Kidney (tissue), 14 donors: ENCODE measurements around the gene ZG16. TPM values are rescaled to one million over a fixed set of nuclear protein-coding genes. Genes with fewer than 3 reads are reported as not detected.

ENCODE experiments used
- DNase-seq, 5 donors: peaks; one replicate each; pipeline ENCODE4 v3.0.0-alpha.2; 2013 to 2020
- FAIRE-seq: peaks from 2 replicates; lab custom pipeline; 2012; peaks lifted over from hg19 to GRCh38; lab: Jason Lieb, UNC
- H3K27ac ChIP-seq, 2 donors: one replicate each; pipeline ENCODE4 v1.7.0; 2013; ENCODE audit warnings: low read depth in 2 of 2, low read length in 2 of 2, inconsistent platforms in 1 of 2
- H3K27me3 ChIP-seq: one replicate; pipeline ENCODE4 v1.7.1; 2013; ENCODE audit warnings: low read length, inconsistent platforms; ENCODE audit not compliant: control insufficient read depth, insufficient read depth
- H3K36me3 ChIP-seq, 3 donors: one replicate each; pipeline versions ENCODE4 v1.7.0 to v1.7.1; 2013; ENCODE audit warnings: low read length in 3 of 3, control low read depth in 1 of 3, inconsistent platforms in 1 of 3; ENCODE audit not compliant: insufficient read depth in 3 of 3, control insufficient read depth in 2 of 3
- H3K4me1 ChIP-seq, 3 donors: one replicate each; pipeline versions ENCODE4 v1.7.0 to v1.7.1; 2013; ENCODE audit warnings: low read length in 3 of 3, inconsistent platforms in 1 of 3, low read depth in 1 of 3; ENCODE audit not compliant: control insufficient read depth in 2 of 3, insufficient read depth in 2 of 3
- H3K4me3 ChIP-seq, 3 donors: one replicate each; pipeline versions ENCODE4 v1.7.0 to v1.8.1; 2013; ENCODE audit warnings: low read length in 3 of 3, control low read depth in 1 of 3, inconsistent platforms in 1 of 3
- H3K9ac ChIP-seq, 3 donors: one replicate each; pipeline versions ENCODE4 v1.7.0 to v1.7.1; 2013; ENCODE audit warnings: low read length in 3 of 3, control low read depth in 1 of 3, inconsistent platforms in 1 of 3
- H3K9me3 ChIP-seq, 3 donors: one replicate each; pipeline versions ENCODE4 v1.7.0 to v1.7.1; 2013; ENCODE audit warnings: low read length in 3 of 3, control low read depth in 1 of 3, inconsistent platforms in 1 of 3; ENCODE audit not compliant: control insufficient read depth in 2 of 3, insufficient read depth in 1 of 3
- intact Hi-C: fragments of 100-400 bp; cut with DNase I; formaldehyde crosslinking; loops from one replicate; pipeline ENCODE4 v1.11.1; 2022
- polyA plus RNA-seq: library from polyadenylated mRNA; stranded (reverse); fragments of 350-450 nt; fragmentation: Illumina TruSeq; extraction: RNeasy Lipid Tissue Mini Kit (QIAGEN cat#74804); gene quantifications from one replicate; pipeline ENCODE4 v1.2.3, GENCODE V29; 2014; ENCODE audit warnings: low read depth, low replicate concordance; ENCODE audit not compliant: insufficient read depth
- total RNA-seq: library from RNA; stranded (reverse); fragmentation: NEBNext Ultra II Directional; extraction: Animal tissue kit (Norgen Biotek cat#: 25700); gene quantifications from one replicate; pipeline ENCODE4 v1.2.1, GENCODE V29; 2021
- TF ChIP-seq, protein P1 (sequence below): IDR thresholded peaks from 3 replicates; pipeline ENCODE4 v1.5.1; 2012; ENCODE audit warnings: mild to moderate bottlenecking, moderate library complexity, borderline replicate concordance; ENCODE audit not compliant: insufficient read depth; ENCODE audit errors: extremely low read depth
- donor health status: control.
- donor health status: control.
- donor health status: control.
- donor health status: control.
- donor health status: control.
- donor health status: DM: yes; HTN: yes; CAD: no.
- donor health status: Normal renal cell carcinoma (clear cell type).

The ZG16 gene
- total and polyA plus RNA-seq, 2 donors from 2014 or later: not detected

DNA sequence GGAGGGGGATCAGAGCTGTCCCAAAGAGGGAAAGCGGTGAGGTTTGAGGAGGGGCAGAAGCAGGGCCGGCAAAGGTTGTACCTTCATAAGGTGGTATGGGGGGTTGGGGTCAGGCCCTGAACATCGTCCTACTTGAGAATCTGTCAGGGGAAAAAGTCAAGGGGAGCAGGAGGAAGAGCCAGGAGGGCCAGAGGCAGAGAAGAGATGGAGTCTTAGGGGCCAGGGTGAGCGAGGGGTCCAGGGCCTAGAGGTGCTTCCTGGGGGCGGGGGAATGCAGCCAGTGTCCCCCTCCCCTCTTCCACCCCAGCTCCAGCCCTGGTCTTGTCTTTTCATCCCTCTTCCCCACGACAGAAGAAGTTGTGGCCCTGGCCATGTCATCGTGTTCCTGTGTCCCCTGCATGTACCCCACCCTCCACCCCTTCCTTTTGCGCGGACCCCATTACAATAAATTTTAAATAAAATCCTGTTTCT, 32.7 kb downstream of the ZG16 start:
- H3K4me3 ChIP-seq: peak overlapping the region in 1 of 3 donors; percentile 66
- TF ChIP-seq, protein P1, sequence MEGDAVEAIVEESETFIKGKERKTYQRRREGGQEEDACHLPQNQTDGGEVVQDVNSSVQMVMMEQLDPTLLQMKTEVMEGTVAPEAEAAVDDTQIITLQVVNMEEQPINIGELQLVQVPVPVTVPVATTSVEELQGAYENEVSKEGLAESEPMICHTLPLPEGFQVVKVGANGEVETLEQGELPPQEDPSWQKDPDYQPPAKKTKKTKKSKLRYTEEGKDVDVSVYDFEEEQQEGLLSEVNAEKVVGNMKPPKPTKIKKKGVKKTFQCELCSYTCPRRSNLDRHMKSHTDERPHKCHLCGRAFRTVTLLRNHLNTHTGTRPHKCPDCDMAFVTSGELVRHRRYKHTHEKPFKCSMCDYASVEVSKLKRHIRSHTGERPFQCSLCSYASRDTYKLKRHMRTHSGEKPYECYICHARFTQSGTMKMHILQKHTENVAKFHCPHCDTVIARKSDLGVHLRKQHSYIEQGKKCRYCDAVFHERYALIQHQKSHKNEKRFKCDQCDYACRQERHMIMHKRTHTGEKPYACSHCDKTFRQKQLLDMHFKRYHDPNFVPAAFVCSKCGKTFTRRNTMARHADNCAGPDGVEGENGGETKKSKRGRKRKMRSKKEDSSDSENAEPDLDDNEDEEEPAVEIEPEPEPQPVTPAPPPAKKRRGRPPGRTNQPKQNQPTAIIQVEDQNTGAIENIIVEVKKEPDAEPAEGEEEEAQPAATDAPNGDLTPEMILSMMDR: no peak
- no peak for FAIRE-seq

DNA sequence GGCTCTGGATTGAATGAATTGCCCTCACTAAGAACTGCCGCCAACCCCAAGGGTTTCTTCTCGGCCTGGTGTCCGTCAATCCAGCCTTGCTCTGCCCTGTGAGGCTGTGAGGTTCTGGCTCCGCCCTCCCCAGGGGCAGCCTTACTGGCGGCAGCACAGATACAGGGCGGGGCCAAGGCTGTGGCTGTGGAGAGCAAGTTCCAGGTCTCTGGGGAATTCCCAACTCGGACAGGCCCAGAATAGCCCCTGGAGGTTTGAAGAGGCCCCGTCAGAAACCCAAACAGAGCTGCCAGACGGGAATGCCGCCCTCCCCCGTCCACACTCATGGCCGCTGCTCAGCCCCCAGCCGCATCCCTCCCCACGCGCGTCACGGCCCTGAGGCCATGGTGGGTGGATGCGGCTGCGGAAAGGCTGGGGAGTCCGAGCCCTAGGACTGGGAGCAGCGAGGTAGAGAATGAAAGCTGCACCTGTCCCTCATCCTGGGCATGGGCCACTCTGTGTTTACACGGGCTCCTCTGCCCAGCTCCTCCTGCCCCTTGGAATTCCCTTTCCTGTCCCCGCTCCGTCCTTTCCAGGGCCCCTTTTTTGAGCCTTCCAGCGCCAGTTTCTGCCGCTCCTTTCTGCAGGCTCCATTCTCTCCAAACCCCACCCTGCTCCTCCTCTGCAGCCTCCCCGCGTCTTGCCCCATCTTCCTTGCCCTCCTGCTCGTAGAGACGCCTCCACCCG, 33.3 kb downstream of the ZG16 start:
- peak overlapping the region; percentile 54 to 66 (median 65) for H3K4me3 ChIP-seq
- FAIRE-seq (peak; percentile 97), DNase-seq (peak; percentile 96 to 99 (median 97))
- H3K4me1 ChIP-seq: peaks cover 2 to 38% (median 12%) of the 10 kb centered on the region in 3 donors
- H3K36me3 ChIP-seq: peaks cover 0 to 3% (median 2%) of the 10 kb centered on the region in 3 donors
- no peaks in the 10 kb centered on the region for H3K9me3 ChIP-seq
- H3K27ac ChIP-seq: peak overlapping the region; percentile 83 to 95
- no peaks in the 10 kb centered on the region for H3K27me3 ChIP-seq
- peak overlapping the region; percentile 36 to 58 (median 46) for H3K9ac ChIP-seq
- TF ChIP-seq, protein P1: no peak
- intact Hi-C loops: no loop called here

More for the DNA sequence above, 32.7 kb downstream of the ZG16 start:
- H3K4me1 ChIP-seq: peaks cover 2 to 38% (median 12%) of the 10 kb centered on the region in 3 donors
- no peak for DNase-seq
- peaks cover 0 to 3% (median 2%) of the 10 kb centered on the region in 3 donors for H3K36me3 ChIP-seq
- intact Hi-C loops: no loop called here
- H3K9ac ChIP-seq: peak overlapping the region in 1 of 3 donors; percentile 58
- H3K27ac ChIP-seq: peak overlapping the region; percentile 83 to 95
- H3K9me3 ChIP-seq: no peaks in the 10 kb centered on the region
- H3K27me3 ChIP-seq: no peaks in the 10 kb centered on the region

DNA sequence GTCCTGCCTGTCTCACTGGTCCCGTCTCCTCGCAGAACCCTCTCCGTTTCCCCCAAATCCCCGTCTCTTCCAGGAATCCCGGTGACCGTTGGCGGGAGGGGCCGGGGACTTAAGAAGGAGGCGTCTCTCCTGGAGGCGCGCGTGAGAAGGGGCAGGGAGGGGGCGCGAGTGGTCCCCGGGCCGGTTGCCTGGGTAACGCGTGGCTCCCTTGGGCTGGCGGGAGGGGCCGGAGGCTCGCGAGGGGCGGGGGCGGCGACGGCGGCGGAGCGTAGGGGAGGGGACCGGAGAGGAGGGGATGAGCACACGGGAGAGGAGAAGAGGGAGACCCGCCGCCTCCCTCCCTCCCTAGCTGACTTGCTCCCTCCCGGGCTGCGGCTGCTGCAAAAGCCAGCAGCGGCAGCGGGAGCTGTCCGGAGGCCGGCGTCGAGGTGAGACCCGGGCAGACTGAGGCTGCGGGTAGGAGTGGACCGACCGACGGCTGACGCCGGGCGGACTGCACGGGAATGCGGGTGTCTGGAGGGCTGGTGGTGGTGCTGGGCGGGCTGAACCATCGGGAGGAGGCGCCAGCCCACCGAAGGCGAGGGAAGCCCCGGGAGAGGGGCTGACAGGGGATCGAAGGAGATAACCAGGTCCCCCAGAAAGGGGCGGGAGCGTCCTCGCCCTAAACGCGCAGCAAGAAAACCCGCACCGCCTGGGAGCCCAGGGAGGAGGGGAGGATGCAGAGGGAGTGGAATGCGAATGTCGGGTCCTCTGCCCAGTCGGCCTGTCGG, 34.0 kb downstream of the ZG16 start, which contains the start of gene PRRT2:
Gene PRRT2, plus strand, starts transcription at position 298 of the 770 bp plus-strand sequence. CDS start 862 bp downstream, outside the sequence.
- Histone ChIP-seq H3K27ac (peak within 1 kb of the TSS; percentile 83 to 95), H3K4me3 (peak within 1 kb of the TSS; percentile 65 to 68 (median 66)), H3K27me3 (no peaks in the 10 kb centered on the region), H3K36me3 (peaks cover 0 to 3% (median 2%) of the 10 kb centered on the region in 3 donors), H3K9ac (peak within 1 kb of the TSS; percentile 36 to 58 (median 46)), H3K9me3 (no peaks in the 10 kb centered on the region), H3K4me1 (peaks cover 2 to 40% (median 15%) of the 10 kb centered on the region in 3 donors)
- TF ChIP-seq, protein P1: no peak
- peak; percentile 84 to 93 (median 92) for DNase-seq
- intact Hi-C loops: no loop called here
- FAIRE-seq: no peak
